T follicular helper cell (primary cell): ENCODE results near the gene AGO3.
A peak's percentile ranks its signal among the peaks of the same experiment; 100 is the strongest.

ENCODE experiments used
- DNase-seq: peaks from one replicate; pipeline ENCODE4 v3.0.0-alpha.2; 2020; ENCODE audit warnings: low read depth

The AGO3 gene

DNA sequence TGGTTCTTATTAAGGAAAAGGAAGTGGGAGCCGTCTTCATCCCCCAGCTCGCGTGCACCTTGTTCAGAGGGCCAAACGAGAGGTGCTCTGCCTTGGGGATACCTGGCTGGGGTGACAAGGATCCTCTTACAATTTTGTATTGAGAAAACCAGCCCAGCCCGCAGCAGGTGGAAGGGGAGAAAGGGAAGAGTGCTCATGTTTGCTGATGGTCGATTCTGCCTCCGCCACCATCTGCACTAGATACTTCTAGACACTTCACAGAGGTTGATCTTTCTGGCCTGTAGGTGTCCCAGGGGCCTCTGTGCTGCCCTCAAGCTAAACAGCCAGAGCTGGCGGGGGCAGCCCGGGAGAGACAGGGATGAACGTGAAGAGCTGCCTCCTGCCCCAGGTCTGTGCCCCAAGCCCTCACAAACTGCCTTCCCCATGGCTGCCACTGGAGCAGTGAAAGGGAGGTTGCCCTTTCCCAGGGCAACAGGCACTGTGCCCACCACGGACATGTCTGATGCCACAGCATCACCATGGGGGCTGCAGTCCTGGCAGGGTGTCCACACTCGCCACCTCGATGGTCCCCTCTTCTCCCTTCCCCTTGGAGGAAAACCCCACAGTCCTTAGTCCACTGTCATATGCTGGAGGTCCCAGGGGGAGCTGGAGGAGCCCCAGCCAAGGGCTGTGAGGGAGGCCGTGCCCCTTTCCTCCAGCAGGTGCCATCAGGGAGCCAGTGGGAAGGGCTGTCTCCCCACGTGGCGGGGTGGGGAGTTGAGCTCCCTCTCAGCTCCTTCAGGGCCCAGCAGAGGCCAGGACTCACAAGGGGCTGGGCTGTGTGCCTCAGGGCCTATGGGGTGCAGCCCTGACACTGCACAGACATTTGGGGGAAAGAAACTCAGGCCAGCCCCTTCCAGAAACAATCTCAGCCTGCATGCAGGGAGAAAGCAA lies 165.9 kb downstream of the AGO3 start:
- DNase-seq, result no peak

DNA sequence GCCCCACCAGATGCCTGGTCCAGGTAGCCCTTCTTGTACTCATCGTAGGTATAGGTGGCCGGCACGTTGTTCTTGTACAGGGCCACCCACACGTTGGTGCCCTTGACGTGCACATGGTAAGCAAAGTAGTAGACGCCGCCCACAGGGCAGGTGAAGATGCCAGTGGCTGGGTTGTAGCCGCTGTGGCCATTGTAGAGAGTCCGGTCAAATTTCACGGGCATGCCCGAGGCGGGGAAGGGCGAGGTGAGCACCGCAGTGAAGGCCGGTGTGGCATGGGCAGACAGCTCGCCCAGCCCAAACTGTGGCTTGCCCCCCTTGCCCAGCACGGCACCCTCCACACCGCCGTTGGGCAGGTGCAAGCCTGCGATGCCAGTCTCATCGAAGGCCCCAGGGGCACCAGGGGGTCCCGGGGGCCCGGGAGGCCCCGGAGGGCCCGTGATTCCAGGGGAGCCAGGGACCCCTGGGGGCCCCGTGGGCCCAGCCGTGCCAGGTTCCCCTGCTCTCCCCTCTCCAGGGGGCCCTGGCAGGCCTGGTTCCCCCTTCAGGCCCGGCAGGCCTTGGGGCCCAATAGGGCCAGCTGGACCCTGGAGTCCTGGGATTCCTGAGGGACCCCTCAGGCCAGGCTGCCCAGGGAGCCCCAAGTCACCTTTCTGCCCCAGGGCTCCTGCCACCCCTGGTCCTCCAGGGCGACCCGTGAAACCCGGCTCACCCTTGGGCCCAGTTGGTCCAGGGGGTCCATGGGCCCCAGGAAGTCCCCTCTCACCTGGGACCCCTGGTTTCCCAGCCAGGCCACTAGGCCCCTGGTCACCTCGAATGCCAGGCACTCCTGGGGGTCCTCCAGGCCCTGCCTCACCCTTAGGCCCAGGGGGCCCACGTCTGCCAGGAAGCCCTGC lies 167.0 kb downstream of the AGO3 start:
- DNase-seq, result no peak

DNA sequence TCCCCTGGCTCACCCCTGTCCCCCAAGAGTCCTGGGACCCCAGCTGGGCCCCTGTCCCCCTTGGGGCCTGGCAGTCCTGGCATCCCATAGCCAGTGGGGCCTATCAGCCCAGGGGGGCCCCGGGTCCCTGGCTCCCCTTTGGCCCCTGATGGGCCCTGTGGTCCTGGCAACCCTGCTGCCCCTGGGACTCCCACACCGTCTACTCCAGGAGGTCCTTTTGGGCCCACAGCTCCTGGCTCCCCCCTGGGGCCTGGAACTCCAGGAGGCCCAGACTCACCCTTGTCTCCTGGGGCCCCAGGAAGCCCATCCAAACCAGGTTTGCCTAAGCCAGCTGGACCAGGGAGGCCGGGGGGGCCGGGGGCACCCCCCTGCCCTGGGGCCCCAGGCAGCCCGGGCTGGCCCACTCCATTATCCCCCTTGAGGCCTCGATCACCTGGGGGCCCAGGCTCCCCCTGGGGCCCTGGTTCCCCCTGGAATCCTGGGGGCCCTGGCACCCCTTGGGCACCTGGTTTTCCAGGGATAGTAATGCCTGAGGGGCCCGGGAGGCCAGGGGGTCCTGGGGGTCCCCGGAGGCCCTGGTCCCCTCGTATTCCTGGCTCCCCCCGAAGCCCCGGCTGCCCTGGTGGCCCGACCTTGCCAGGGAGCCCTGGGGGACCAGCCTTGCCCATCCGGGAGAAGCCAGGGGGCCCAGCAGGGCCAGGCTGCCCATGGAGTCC lies 167.9 kb downstream of the AGO3 start:
- DNase-seq, result no peak

DNA sequence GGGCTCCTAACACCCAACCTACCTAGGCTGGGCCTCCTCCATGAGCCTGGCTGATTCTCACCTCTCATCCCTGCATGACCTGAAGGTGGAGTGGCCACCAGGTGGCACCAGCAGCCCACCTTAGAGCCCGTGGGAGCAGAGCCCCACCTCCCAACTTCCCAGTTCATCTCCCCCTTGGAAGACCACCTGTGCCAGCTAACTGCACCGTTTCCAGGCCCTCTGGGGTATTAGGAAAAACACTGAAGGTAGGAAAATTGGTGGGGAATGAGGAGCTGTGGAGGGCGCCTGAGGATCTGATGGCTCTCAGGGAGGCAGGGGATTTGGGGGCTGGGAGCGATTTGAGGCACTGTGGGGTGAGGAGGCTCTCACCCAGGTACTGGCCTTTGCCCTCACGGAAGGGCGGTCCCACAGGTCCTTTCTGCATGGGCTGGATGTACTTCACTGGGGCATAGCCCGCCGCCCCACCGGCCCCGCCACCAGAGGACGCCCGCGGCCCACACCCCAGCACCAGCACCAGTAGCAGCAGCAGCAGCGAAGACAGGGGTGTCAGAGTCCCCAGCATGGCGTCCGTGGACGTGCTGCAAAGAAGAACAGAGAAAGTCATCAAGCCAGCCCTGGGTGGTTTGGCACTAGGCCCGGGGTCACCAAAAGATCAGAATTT lies 168.9 kb downstream of the AGO3 start:
- DNase-seq, result peak; percentile 67

DNA sequence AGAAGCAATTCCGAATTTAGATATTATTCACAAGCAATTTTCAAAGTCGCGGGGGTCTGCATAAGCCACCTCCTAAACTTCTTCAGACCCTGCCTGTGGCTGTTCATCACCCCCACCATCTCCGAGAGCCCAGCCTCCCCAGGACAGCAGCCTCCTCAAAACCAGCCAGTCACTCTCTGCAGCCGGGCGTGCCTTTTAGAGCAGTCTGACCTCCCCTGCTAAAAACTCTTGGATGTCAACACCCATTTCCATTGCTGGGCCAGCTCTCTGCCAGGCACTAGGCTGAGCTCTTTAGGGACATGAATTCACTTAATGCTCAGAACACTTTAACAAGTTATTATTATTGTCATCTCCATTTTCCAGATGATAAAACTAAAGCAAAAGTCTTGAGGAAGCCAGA lies 169.5 kb downstream of the AGO3 start:
- DNase-seq, result no peak

DNA sequence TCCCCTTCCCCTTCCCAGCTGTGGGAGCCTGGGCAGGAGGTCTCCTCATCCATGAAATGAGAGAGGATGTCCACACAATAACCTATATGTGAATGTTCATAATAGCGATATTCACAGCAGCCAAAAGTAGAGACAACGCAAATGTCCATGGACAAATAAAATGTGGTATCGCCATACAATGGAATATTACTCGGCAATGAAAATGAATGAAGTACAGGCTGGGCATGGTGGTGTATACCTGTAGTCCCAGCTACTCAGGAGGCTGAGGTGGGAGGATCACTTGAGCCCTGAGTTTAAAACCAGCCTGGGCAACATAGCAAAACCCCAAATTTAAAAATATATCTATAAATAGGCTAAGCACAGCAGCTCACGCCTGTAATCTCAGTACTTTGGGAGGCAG lies 170.6 kb downstream of the AGO3 start:
- no peak for DNase-seq

DNA sequence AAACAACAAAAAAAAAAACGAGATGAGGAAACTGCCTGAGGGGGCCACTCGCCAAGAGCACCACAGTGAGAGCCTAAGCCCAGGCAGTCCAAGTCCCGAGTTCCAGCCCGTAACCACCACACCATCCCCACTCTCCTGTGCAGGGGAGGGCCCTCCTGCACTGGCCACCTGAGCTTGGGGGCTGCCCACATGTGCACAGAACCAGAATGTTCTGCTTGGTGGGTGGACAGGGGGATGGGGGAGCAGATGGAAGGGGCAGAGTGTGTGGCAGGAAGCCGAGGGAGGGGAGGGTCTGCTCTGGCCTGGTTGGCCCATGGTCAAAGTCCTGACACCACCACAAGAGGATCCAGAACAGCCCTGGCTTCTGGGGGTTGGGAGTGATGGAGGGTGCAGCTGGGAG lies 175.4 kb downstream of the AGO3 start:
- DNase-seq, result no peak

DNA sequence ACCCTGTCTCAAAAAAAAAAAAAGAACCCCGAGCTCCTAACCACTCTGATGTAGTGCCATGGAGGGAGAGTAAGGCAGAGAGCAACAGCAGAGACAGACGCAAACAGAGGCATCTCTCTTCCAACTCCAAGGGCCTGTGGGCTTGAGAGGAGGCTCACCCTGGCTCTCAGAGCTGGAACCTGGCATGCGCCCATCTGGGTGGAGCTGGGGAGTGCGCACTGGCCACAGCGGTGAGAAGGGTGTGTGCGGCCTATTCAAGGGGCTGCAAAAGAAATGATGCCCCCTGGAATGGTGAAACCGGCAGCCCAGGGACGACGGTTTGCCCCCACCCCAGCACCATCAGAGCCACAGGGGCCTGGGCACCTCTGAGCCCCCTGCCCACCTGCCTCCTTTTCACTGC lies 176.5 kb downstream of the AGO3 start:
- DNase-seq, result no peak

DNA sequence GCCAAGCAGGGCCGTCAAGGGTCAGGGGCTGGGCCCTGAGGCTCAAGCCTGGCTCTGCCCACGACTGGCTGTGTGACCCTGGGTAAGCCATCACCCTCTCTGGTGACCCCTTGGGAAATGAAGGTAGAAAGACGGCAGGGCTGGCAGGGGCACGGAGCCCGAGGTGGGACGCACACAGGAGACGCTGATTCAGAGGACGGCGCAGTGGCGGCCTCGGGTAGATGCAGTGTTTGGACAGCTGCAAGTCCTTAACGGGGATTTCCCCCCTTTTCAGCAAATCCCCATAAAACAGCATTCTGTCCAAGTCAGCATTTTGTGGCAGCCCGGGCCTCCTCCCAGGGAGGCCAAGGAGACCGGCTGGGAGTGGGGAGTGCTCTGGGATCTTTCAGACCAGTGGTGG lies 177.4 kb downstream of the AGO3 start:
- no peak for DNase-seq

DNA sequence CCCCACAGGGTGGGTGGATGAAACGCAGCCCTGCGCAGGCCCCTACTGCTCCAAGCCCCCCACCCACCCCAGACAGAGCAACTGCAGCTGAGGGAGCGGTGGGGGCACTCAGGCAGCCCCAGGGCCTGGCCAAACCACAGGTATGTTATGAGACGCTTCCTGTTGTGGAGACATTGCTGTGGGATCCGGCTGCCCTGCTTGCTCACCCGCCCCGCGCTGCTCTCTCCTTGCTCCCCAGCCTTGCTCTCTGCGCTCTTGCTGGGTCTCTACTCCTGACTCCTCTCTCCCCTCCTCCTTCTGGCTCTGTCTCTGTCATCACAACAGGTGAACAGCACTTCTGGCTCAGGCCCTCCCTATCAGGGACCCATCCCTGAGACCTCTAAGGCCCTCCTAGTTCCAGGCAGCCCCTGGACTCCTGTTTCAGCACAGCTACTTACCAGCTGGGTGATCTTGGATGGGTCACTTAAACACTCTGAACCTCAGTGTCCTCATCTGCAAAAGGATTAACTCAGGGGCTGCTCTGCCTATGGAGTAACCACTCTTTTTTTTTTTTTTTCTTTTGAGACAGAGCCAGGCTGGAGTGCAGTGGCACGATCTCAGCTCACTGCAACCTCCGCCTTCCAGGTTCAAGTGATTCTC lies 178.3 kb downstream of the AGO3 start:
- no peak for DNase-seq

DNA sequence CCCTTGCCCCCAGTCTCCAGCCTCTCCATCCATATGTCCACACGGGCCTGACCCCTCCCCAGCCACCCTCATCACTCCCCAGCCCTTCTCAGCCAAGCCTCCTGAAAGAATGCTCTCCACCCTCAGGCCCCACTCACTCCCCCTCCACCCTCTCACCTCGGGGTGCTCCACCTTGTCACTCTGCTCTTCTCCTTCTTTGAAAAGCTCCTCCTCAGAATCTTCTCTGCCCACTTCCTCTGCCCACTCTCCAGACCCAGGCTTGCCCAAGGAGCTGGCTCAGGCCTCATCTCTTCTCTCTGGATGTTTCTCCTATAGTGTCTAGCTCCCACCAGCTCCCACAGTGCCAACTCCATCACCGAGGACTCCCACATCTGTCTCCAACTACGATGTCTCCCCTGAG lies 180.2 kb downstream of the AGO3 start:
- no peak for DNase-seq

DNA sequence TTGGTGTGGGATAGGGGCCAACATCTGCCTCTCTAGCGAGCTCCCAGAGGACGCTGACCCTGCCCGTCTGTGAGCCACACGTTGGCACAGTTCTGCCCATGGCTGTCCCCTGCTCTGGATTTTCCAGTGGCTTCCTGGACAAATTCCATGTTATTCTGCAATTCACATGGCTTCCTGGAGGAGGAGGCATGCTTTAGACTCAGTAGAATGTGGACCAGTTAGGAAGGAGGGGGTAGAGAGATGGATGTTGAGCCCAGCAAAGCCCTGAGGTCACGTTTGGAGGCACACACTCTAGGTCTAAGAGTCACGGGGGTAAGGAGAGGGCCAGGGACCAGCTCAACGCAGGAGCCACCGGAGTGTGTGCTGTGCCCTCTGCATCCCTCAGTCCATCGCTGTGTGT lies 181.9 kb downstream of the AGO3 start:
- no peak for DNase-seq

DNA sequence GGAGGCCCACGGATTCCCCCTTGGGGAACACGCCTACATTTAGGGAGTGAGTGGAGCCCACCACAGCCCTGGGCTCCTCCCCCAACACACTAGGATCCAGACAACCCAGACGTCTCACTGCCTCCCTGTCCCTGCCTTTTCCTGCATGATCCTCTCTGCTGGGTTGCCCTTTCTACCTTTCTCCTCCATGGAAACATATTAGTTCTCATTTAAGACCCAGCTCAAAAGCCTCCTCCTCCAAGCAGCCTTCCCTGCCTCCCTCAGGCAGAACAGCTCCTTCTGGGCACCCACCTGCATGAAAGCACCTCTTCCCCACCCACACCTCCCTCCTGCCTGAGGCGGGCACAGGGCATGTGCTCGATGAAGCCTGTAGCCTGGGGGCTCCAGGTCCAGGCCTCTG lies 183.5 kb downstream of the AGO3 start:
- DNase-seq, result no peak

DNA sequence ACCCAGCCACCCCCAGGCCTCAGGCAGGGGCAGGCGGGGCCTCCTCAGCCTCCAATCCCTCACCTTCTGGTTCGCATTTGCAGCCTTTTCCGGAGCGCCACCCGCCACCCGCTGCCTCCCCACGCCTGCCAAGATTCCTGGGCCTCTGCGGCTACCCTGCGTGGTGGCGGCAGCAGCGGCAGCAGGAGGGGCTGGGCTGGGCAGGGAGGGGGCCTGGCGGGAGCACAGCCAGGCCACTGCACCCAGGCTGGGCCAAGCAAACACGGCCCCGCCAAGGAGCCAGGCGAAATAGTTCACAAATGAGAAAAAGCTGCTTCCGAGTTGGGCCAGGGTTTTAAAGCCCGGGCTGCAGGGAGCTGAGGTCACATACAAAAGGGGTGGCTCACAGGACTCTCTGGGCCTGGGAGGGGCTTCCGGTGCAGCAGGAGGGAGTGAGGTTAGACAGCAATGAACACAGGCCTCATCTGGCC lies 184.3 kb downstream of the AGO3 start:
- no peak for DNase-seq

DNA sequence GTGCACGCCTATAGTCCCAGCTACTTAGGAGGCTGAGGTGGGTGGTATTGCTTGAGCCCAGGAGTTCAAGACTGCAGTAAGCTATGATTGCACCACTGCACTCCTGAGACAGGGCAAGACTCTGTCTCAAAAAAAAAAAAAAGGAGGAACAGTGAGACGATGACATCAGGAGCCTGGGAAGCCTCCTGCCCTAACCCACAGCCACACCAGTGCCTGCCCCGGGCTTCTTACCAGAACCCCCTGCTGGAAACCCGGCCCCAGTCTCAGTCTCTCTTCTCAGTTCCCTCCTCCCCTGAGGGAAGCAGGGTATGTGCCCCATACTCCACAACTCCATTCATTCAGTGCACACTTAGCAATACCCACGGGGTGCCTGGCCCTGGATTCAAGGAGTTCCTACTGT lies 185.0 kb downstream of the AGO3 start:
- DNase-seq, result no peak

DNA sequence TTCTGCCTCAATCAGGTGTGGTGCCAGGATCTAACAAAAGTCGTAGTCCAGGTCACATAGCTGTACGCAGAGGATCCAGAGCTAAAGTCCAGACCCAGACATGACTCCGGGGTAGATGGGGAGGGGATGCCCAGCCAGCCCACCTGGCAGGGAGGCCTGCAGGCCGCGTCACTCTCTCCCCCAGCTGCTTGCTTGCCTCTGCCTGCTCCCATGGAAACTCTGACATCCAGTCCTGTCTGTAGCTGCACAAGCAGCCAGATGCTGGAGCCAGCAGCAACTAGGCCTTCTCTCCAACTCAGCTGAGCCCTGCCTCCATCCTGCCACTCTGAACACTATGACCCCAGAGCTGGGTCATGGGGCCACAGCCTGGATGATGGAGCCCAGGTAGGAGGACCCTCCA lies 186.0 kb downstream of the AGO3 start:
- no peak for DNase-seq

DNA sequence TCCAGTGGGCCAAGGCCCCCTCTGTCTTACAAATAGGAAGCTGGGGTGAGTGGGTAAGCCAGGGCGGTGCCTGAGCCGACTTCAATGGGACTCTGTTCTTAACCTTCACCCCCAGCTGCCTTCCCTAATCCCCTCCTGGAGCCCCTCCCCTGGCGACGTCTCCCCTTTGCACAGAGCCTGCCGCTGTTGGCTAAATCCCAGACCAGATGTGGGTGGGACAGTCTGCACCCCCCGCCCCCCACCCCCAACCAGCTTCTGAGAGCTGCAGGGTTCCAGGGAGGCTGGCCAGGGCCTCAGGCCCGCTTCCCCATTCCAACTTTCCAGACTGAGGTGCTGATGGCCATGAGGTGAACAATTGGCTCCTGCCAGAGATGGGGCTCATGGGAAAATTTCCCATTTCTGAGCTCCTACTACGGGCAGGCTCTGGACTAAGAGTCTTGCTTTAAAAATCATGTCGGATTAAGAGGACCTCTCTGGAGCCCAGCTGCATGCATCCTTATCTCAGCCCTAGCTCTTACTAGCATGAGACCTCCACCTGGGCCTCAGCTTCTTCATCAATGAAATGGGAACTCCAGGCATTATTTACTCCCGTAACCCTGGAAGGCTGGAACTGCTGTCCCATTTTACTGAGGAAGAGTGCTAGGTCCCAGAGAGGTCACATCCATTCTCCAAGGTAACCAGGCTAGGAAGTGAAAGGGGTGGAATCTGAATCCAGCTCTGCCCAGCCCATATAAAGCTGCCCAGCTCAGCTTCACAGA lies 187.7 kb downstream of the AGO3 start:
- DNase-seq, result no peak

DNA sequence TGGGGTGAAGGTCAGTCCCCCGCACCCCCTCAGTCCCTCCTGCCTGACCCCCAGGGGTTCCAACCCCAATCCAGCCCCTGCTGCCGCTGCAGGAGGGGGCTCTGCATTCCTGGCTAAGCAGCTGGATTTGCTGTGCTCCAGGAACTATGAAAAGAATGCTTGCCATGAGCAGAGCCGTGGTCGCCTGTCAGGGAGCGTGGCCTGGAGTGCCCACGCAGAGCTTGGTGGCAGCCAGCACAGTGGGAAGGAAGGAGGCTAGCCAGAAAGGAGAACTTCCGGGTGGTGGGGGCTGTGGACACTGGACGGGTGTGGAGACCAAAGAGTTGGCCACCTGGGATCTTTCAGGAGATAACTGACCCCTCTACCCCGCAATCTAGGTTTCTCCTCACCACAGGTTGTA lies 188.6 kb downstream of the AGO3 start:
- DNase-seq, result no peak
